ENCODE data around the gene PKDREJ. TPM values are rescaled to one million over a fixed set of nuclear protein-coding genes. Genes with fewer than 3 reads are reported as not detected.

PKDREJ gene
- total RNA-seq, 1 experiment from 2014 or later, result 0.07 TPM

DNA sequence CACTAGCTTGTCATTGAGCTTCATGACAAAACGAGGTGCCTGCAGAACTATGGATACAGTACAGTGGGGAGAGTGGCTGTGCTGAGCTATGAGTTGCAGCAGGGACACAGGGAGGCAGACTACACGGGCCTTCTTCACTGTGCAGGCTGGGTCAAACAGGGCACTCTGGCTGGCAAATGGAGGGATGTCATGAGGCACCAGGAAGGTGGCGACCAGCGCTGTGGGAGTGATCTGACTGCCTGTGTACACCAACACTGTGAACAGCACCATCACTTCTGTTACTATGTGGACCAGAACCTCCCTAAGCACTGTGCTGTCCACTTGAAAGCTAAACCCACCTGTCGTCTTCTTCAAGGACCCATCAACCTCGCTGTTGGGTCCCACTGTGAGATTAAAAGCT, 3.1 kb downstream of the PKDREJ start:
- no peak for DNase-seq
- H3K36me3 ChIP-seq (replicated peaks; ENCODE audit: control insufficient read depth, insufficient read depth, low read length), result no peaks in the 10 kb centered on the region
- H3K4me3 ChIP-seq (ENCODE audit: insufficient read depth, low read depth, low read length), result no peak overlapping the region
- peaks cover 7% of the 10 kb centered on the region; the same call in 1 of the 2 replicates for H3K27me3 ChIP-seq (ENCODE audit: control insufficient read depth, insufficient read depth, low read length)

DNA sequence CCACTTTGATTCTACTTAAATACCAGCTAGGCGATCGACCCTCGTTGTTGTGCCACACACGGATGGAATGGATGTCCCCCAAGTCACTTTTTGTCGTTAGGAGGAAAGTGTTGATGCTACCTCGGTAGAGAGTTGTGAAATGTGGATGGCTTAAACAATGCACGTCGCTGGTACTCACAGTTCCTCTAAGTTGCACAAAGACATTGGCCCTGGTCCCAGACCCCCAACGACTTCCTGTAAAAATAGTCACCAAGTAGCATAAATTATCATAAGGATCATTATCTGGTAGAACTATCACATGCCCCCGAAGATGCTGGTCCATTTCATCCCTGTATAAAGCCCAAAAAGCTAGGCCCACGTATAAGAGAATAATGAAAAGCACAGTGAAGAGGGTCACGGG, 3.8 kb downstream of the PKDREJ start:
- DNase-seq, result no peak
- Histone ChIP-seq H3K4me3 (ENCODE audit: insufficient read depth, low read depth, low read length) (no peak overlapping the region), H3K27me3 (ENCODE audit: control insufficient read depth, insufficient read depth, low read length) (peaks cover 7% of the 10 kb centered on the region; the same call in 1 of the 2 replicates), H3K36me3 (replicated peaks; ENCODE audit: control insufficient read depth, insufficient read depth, low read length) (no peaks in the 10 kb centered on the region)

DNA sequence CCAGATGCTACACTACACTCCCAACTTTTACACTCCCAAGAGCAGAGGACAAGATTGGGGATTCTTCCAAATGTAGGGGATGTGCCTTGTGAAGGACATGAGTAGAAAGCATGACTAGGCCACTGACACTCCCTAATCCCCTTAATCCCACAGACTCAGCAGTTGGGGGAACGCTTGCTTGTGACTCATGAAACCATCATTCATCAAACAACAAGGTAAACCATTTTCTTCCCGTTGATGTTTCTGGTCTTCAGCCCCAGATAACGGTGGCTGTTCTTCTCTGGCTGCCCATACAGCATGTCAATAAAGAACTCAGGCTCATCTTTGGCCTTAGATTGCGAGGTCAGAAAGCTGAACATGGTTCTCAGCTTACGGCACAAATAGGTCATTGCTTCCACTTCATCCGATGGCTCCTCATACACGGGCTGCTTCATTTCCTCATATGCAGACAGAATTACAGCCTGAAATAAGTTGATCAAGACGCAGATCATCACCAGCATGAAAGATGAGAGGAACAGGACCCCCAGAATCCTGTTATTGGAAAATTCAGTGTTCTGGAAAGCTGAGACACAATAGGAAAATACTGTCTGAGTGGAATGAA, 6.7 kb downstream of the PKDREJ start:
- Histone ChIP-seq H3K27me3 (ENCODE audit: control insufficient read depth, insufficient read depth, low read length) (no peaks in the 10 kb centered on the region), H3K4me3 (ENCODE audit: insufficient read depth, low read depth, low read length) (no peak overlapping the region), H3K36me3 (replicated peaks; ENCODE audit: control insufficient read depth, insufficient read depth, low read length) (no peaks in the 10 kb centered on the region)
- DNase-seq, result no peak

DNA sequence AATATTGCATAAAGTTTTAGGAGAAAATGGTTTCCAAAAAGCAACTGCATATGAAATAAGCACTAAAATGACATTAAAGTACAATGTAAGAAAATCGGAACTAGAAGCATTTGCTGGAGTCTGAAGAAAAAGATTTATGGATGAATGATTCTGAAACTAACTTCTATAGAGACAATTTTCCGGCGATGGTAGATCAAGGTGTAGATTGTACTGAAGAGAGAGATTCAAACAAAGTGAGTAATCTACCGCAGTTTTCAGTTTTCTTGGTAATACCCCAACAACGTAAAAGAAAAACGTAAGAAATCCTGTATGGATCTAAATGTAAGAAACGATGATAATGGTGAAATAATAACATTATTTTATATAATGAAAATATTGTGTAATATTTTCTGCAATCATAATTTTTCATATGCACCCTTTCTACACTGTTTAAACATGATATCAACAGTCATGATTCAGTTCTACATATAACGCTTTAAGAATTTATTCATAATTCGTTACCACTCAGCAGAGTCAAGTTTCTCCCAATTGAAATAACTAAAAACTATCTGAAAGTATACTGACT, 11.2 kb downstream of the PKDREJ start:
- Histone ChIP-seq H3K36me3 (replicated peaks; ENCODE audit: control insufficient read depth, insufficient read depth, low read length) (no peaks in the 10 kb centered on the region), H3K4me3 (ENCODE audit: insufficient read depth, low read depth, low read length) (no peak overlapping the region), H3K27me3 (ENCODE audit: control insufficient read depth, insufficient read depth, low read length) (peaks cover 5% of the 10 kb centered on the region; the same call in 1 of the 2 replicates)
- DNase-seq, result no peak

DNA sequence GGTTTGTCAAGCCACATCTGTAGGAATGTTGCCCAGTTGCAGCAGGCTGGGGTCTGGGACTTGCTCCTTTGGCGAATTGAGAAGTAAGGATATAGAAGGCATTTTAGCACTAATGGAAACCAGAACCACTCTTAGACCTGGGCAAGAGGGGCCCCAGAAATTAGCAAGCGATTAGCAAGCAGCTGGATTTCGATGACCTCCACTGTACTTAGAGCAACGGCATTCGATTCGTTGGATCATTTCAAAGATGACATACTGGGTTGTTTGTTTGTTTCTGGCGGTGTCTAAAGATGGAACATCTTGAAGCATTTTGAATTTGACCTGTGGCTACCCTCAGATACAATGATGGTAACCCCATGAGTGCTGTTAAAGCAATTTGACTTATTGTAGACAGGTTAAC, 11.9 kb downstream of the PKDREJ start:
- no peak for DNase-seq
- H3K36me3 ChIP-seq (replicated peaks; ENCODE audit: control insufficient read depth, insufficient read depth, low read length), result no peaks in the 10 kb centered on the region
- peak overlapping the region; percentile 93 for H3K4me3 ChIP-seq (ENCODE audit: insufficient read depth, low read depth, low read length)
- H3K27me3 ChIP-seq (ENCODE audit: control insufficient read depth, insufficient read depth, low read length), result peaks cover 5% of the 10 kb centered on the region; the same call in 1 of the 2 replicates

DNA sequence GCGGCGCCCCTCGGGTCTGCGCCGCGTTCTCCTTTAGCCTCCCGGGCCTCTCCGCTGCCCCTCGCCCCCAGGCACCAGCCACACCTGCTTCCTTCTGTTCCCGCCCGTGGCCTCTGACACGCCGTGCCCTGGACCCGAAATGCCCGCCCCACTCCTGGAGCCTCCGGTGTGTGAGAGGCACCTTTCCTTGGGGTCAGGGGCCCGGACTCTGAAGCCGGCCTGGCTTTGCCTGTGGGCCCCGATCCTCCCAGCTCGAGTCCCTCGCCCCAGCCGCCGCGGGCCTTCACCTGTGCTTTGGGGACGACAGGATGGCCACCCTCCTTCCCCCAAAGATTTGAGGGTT, 12.4 kb downstream of the PKDREJ start:
- no peak for DNase-seq
- Histone ChIP-seq H3K27me3 (ENCODE audit: control insufficient read depth, insufficient read depth, low read length) (peaks cover 5% of the 10 kb centered on the region; the same call in 1 of the 2 replicates), H3K4me3 (ENCODE audit: insufficient read depth, low read depth, low read length) (peak overlapping the region; percentile 93), H3K36me3 (replicated peaks; ENCODE audit: control insufficient read depth, insufficient read depth, low read length) (no peaks in the 10 kb centered on the region)

DNA sequence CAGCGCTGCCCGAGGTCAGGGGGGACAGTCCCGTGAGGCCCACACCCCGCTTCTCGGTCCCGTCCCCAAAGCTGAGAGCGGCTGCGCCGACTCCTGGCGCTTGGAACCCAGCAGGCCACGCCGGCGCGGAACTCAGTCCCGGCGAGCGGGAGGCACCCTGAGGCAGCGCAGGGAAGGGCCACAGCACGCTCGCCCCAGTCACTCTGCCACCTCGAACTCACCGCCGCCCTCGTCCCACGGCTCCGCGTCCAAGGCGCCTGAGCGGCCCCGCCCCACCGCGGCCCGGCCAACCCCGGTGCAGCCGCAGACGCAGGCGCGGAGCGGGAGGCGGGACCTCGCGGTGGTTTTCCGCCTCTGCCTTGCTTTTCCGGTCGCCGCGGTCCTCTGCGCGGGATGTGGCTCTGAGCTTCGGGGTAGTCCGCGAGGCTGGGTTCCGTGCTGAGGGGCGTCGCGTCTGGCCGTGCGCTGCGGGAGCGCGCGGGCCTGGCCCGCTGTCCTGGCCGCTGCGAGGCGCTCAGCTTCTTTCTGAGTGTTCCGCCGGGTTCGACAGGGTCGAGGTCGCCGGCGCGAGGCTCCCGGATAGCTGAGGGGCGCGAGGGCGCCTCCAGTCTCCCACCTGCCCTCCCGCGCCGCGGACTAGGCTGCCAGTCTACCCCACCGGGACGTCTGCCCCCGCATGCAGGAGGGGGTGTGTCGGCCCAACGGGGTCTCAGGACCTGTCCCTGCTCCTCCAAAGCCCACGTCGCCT, 12.9 kb downstream of the PKDREJ start, which contains the start of gene CDPF1:
Gene CDPF1 (minus strand): TSS at position 259 of the 748 bp plus-strand sequence. CDS start 2,009 bp downstream, outside the sequence.
- peaks cover 5% of the 10 kb centered on the region; the same call in 1 of the 2 replicates for H3K27me3 ChIP-seq (ENCODE audit: control insufficient read depth, insufficient read depth, low read length)
- peak; percentile 97 for DNase-seq
- no peaks in the 10 kb centered on the region for H3K36me3 ChIP-seq (replicated peaks; ENCODE audit: control insufficient read depth, insufficient read depth, low read length)
- peak within 1 kb of the TSS; percentile 93 for H3K4me3 ChIP-seq (ENCODE audit: insufficient read depth, low read depth, low read length)

DNA sequence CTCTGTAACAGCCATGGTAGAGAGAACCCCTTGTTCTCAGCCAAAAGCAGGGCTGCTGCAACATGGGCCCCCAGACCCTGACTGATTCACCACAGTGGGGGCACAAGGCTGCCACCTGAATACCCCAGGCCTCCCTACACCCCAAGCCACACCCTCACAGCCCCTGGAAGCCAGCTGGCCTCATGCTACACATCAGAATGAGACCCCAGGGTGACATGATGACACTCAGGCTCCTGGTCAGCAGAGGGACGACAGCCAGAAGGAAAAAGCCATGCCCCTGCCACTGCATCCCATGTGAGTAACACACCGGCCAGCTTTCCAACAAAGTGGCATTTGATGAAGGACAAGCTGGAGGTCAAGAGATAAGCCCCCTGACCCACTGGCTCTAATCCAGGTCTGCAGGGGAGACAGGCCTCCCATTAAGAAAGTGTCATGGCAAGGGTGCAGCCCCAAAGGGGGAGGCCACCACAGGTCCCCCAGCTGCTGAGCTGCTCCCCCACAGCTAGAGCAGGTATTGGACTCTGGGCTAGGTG, 15.6 kb downstream of the PKDREJ start:
- H3K4me3 ChIP-seq (ENCODE audit: insufficient read depth, low read depth, low read length), result no peak overlapping the region
- peaks cover 1% of the 10 kb centered on the region; the same call in 1 of the 2 replicates for H3K36me3 ChIP-seq (replicated peaks; ENCODE audit: control insufficient read depth, insufficient read depth, low read length)
- no peak for DNase-seq
- H3K27me3 ChIP-seq (ENCODE audit: control insufficient read depth, insufficient read depth, low read length), result peaks cover 5% of the 10 kb centered on the region; the same call in 1 of the 2 replicates

DNA sequence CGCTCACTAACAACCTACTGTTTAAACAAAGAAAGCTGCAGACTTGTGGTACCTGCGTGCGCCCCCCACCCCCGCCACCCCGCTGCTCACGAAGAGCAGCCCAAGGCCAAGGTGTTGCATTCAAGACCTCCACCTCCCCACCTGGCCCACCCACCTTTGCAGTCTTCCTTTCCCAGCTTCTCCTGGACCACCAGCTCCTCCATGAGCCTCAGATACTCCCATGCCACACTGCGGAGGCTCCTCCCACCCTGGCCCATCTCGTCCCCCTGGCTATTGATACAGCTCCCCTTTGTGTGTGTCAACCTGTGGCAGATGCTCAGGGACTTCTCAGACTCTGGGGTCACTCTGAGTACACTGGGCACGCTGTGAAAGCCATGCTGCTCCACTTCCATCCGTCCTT, 17.0 kb downstream of the PKDREJ start:
- no peak overlapping the region for H3K4me3 ChIP-seq (ENCODE audit: insufficient read depth, low read depth, low read length)
- DNase-seq, result no peak
- peaks cover 1% of the 10 kb centered on the region; the same call in 1 of the 2 replicates for H3K36me3 ChIP-seq (replicated peaks; ENCODE audit: control insufficient read depth, insufficient read depth, low read length)
- peaks cover 5% of the 10 kb centered on the region; the same call in 1 of the 2 replicates for H3K27me3 ChIP-seq (ENCODE audit: control insufficient read depth, insufficient read depth, low read length)

DNA sequence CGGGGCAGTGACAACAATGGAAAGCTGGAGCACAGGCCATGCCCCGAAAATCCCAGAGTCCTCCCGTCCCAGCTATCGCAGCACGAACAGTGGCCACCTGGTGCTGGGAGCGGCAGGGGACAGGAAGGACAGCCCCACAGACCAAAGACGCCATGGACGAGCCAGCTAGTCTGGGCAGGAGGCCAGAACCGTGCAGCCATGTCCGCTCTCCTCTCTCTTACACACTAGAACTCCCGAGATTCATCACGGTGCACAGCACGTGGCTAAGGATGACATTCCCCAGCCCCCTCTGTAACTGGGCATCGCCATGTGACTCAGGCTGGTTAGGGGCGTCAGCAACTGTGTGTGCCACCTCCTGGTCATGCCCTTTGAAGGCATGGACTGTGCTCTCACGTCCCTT, 17.6 kb downstream of the PKDREJ start:
- H3K27me3 ChIP-seq (ENCODE audit: control insufficient read depth, insufficient read depth, low read length), result peaks cover under 1% of the 10 kb centered on the region; the same call in 1 of the 2 replicates
- DNase-seq, result no peak
- no peak overlapping the region for H3K4me3 ChIP-seq (ENCODE audit: insufficient read depth, low read depth, low read length)
- peaks cover 1% of the 10 kb centered on the region; the same call in 1 of the 2 replicates for H3K36me3 ChIP-seq (replicated peaks; ENCODE audit: control insufficient read depth, insufficient read depth, low read length)

DNA sequence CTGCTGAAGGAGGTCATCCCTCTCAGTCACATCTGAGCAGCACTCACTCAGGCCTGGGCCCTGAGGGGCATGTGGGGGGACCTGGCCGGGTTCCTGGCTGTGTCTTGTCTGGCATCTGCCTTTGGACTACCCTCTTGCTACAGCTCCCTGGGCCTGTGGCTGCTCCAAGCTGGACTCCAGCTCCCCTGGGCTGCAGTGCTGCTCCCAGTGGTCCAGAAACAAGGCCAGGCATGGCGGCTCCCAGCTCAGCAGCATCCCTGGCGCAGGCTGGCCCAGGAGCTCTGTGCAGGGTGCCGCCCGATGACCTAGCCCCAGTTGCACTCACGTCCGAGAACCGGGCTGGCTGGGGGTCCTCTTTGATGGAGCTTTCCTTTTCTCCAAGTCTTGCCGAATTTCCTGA, 18.4 kb downstream of the PKDREJ start:
- Histone ChIP-seq H3K36me3 (replicated peaks; ENCODE audit: control insufficient read depth, insufficient read depth, low read length) (peaks cover 1% of the 10 kb centered on the region; the same call in 1 of the 2 replicates), H3K4me3 (ENCODE audit: insufficient read depth, low read depth, low read length) (no peak overlapping the region), H3K27me3 (ENCODE audit: control insufficient read depth, insufficient read depth, low read length) (no peaks in the 10 kb centered on the region)
- DNase-seq, result no peak

DNA sequence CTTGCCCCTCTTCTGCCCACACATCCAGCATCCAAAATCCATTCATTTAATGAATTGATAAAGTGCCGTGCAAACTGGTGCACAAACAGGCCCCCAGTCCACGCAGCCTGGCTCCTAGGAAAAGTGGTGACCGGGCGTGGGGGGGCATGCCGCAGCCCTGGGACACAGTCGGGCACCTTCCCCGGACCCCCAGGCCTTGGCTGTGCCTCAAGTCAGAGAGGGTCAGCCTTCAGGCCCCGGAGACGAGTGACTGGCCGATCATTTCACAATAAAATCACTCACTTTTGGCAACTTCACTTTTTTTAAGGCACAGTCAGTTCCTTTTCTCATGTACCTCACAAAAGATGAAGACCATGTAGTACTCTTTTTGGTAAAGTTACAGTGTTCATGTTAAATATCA, 21.1 kb downstream of the PKDREJ start:
- DNase-seq, result no peak
- Histone ChIP-seq H3K36me3 (replicated peaks; ENCODE audit: control insufficient read depth, insufficient read depth, low read length) (peaks cover 1% of the 10 kb centered on the region; the same call in 1 of the 2 replicates), H3K4me3 (ENCODE audit: insufficient read depth, low read depth, low read length) (no peak overlapping the region), H3K27me3 (ENCODE audit: control insufficient read depth, insufficient read depth, low read length) (no peaks in the 10 kb centered on the region)

DNA sequence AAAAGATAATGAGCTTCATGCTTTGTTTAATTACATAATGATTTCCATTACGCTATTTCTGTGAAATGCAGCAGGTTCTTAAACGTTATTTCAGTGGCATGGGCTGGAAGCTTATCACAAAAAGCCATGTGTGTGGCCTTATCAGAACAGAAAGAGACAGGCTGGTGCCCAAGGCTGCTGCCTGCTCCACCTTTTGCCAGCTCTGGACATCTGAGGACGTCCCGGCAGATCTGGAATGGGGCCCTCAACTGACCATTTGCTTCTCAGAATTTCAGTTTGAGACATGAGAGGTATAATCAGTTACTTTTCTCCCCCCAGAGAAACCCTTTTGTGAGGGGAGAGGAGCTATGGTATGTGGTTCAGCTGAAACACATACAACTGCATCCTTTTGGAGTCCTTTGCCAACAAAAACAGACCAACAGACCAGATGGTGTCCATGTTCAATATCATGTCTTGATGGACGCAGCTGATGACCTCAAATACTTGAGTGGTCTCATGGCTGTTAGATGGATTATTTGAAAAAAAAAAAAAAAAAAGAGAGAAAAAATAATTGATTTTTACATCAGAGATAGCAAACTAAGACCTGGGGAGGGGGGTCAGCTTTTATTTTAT, 21.6 kb downstream of the PKDREJ start:
- H3K36me3 ChIP-seq (replicated peaks; ENCODE audit: control insufficient read depth, insufficient read depth, low read length), result peaks cover 1% of the 10 kb centered on the region; the same call in 1 of the 2 replicates
- no peak for DNase-seq
- H3K4me3 ChIP-seq (ENCODE audit: insufficient read depth, low read depth, low read length), result no peak overlapping the region

DNA sequence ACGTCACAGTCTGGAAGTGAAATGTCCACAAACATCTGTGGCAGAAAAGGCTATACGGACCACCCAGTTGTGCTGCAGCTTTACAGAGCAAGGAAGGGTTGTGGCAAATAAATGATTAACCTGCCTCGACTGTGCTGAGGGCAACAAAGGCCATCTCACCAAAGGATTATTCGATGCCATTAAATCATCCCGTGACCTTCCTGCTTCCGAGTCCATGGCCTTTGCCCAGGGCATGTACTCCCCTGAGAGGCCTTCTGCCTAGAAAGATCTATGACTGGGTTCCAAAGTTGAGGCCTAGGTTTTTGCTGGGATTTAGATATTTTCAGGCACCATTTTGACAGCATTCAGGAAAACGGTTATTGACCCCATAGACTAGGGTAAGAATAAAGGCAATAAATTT, 22.2 kb downstream of the PKDREJ start:
- Histone ChIP-seq H3K27me3 (ENCODE audit: control insufficient read depth, insufficient read depth, low read length) (no peaks in the 10 kb centered on the region), H3K4me3 (ENCODE audit: insufficient read depth, low read depth, low read length) (no peak overlapping the region), H3K36me3 (replicated peaks; ENCODE audit: control insufficient read depth, insufficient read depth, low read length) (peaks cover 1% of the 10 kb centered on the region; the same call in 1 of the 2 replicates)
- DNase-seq, result no peak

More for the DNA sequence above, 21.6 kb downstream of the PKDREJ start:
- no peaks in the 10 kb centered on the region for H3K27me3 ChIP-seq (ENCODE audit: control insufficient read depth, insufficient read depth, low read length)
